Measurements from ENCODE around the gene EVC.
"Not testable (repeated sequence)": the region's sequence is repeated elsewhere in the genome, so short reads cannot be mapped to it uniquely, and the experiment has no call there.

EVC gene

DNA sequence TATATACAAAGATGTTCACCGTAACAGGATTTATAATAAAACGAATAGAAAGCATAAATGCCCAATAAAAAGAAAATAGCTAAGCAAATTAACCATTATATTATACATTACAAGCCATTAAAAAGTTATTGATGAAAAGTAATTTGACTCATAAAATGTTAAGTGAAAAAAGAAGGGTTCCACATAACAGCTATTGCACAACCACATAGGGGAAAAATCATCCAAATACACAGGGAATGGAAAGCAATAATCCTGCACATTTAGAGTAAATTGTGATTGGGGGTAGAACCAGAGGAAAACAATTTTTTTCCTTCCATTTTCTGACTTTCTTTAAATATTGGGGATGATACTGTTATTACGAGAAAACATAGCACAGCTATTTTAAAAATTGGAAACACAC is 143.9 kb downstream of the EVC start:
- DNase-seq = no peak

- DNase-seq = not testable (repeated sequence)
Measured at GRCh38 chr4:5856362-5856761, 145.4 kb downstream of the EVC start.

DNA sequence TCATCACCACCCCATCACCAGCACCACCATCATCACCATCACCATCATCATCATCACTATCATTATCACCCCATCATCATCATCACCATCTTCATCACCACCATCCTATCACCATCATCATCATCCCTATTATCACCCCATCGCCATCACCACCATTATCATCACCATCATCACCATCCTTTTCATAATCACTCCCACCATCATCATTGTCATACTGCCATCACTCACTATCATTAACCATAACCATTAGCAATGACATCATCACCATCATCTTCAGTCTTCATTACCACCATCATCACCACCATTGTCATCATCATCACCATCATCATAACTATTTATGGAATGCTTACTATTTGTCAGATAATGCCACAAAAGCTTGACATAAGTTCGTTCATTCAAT is 146.2 kb downstream of the EVC start:
- DNase-seq = no peak

- no peak for DNase-seq
Measured at GRCh38 chr4:5858020-5858769, 147.2 kb downstream of the EVC start.

DNA sequence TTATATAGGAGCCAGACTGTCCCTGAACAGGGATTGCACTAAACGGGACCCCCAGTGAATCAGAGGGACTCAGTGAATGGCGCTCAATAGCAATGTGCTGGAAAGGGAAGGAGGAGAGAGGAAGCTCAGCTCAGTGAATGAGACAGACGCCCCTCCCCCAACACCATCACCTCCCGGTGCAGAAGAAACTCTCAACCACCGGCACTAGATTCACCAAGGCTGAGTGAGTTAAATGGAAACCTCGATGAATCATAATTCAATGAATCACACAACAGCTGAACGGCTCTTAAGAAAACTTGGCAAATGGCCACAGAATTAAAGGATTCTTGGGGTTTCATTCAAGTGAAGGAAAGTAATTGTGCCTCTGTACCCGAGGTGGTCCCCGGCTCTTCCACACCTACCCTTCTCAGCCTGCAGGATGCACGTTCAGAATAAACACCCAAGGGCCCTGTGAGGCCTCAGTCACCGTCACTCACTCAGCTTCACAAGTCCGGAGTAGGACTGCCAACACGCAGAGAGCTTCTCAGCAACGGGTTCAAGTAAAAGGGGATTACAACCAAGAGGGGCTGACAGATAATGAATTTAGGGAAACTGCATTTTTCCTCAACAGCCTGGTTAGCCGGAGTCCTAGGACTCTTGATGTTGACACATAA is 152.6 kb downstream of the EVC start:
- DNase-seq = peak; percentile 49
